Measurements from ENCODE around the gene TULP4. TPM values are rescaled to one million over a fixed set of nuclear protein-coding genes. Genes with fewer than 3 reads are reported as not detected.

The TULP4 gene
- total RNA-seq, 4 donors from 2014 or later, result 59.8 to 99.2 (median 88.6) TPM

GRCh38 chr6:158311193-158311592 is 1.1 kb upstream of the TULP4 start:
- no peaks in the 10 kb centered on the region for H3K4me1 ChIP-seq
- no peaks in the 10 kb centered on the region for H3K27me3 ChIP-seq
- DNase-seq (peak in 1 of 2 donors; percentile 12), ATAC-seq (no peak)
- no peak overlapping the region for H3K4me3 ChIP-seq
- in situ Hi-C loops (cut with MboI; ENCODE audit: low sequenced_read_pairs in 4 of 4) (no loop called here), intact Hi-C loops (cut with DNase I; ENCODE audit: low total_unique reads) (no loop called here)
- no peak overlapping the region for H3K27ac ChIP-seq
- H3K9me3 ChIP-seq, result no peaks in the 10 kb centered on the region
- H3K36me3 ChIP-seq, result peaks cover 0 to 11% of the 10 kb centered on the region in 2 donors
- TF ChIP-seq CTCF (IDR thresholded peaks at IDR 0.05 in 4 of 5, conservative IDR thresholded peaks at IDR 0.05 in 1 of 5) (no peak), POLR2A (IDR thresholded peaks at IDR 0.05) (no peak)

DNA sequence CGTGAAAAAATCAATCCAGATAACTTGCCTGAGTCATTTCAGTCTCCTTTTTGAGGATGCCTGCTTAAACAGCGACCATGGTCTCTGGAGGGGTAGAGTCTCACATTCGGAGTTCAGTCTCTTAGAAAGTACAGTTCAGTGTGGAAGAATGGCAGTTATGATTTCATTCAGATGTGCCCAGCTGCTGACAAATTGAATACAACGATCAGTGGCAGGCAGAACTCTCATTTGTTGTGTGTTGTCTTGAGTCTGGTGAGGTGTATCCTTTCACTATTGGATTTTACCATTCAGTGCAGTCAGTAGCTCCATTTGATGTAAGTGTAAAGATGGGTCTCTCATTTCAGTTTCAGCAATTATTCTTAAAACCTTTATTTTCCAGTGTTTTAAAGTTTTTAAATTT is 639 bp upstream of the TULP4 start:
- no peak overlapping the region for H3K27ac ChIP-seq
- intact Hi-C loops (cut with DNase I; ENCODE audit: low total_unique reads) (no loop called here), in situ Hi-C loops (cut with MboI; ENCODE audit: low sequenced_read_pairs in 4 of 4) (no loop called here)
- no peaks in the 10 kb centered on the region for H3K27me3 ChIP-seq
- DNase-seq (no peak), ATAC-seq (no peak)
- no peak overlapping the region for H3K4me3 ChIP-seq
- TF ChIP-seq POLR2A (IDR thresholded peaks at IDR 0.05) (no peak), CTCF (IDR thresholded peaks at IDR 0.05 in 4 of 5, conservative IDR thresholded peaks at IDR 0.05 in 1 of 5) (no peak)
- peaks cover 0 to 13% of the 10 kb centered on the region in 2 donors for H3K36me3 ChIP-seq
- H3K9me3 ChIP-seq, result no peaks in the 10 kb centered on the region
- H3K4me1 ChIP-seq, result no peaks in the 10 kb centered on the region

DNA sequence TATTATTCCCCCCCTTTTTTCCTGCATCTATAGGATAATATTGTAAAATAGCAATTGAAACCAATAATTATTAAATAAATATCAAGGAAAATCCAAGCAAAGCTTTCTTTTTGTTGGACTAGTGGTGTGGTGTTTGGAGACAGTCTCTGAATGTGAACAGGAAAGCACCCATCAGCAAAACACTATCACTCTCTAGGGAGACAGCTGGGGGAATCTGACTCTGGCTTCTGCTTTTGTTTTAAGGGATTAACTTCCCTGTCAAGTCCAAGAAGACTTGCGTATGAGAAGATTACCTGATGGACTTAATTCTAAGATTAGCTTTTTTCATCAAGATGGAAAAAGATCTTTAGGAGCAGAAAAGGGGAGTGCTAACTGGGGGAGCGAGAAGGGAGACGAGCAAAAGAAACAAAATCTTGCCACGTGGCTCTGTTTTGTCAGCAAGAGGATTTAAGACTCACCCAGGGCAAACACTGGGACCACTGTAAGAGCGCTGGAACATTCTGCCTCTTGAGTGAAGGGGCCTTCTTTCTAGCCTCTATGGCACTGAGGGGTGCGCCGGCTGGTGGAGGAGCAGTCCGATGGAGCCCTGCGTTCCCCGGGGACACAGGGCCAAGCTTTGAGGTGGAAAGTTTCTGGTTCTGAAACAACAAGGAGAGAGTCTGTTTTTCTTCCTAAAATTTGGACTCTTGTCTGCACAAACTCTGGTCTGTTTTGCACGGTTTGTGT is 570 bp downstream of the TULP4 start:
- H3K27ac ChIP-seq, result no peak overlapping the region
- DNase-seq, result no peak
- H3K27me3 ChIP-seq, result no peaks in the 10 kb centered on the region
- no peak overlapping the region for H3K4me3 ChIP-seq
- TF ChIP-seq CTCF (IDR thresholded peaks at IDR 0.05 in 4 of 5, conservative IDR thresholded peaks at IDR 0.05 in 1 of 5) (no peak), POLR2A (IDR thresholded peaks at IDR 0.05) (no peak)
- H3K9me3 ChIP-seq, result no peaks in the 10 kb centered on the region
- ATAC-seq, result no peak
- in situ Hi-C loops (cut with MboI; ENCODE audit: low sequenced_read_pairs in 4 of 4) (no loop called here), intact Hi-C loops (cut with DNase I; ENCODE audit: low total_unique reads) (no loop called here)
- peaks cover 0 to 17% of the 10 kb centered on the region in 2 donors for H3K36me3 ChIP-seq
- no peaks in the 10 kb centered on the region for H3K4me1 ChIP-seq

GRCh38 chr6:158313989-158314388 is 1.7 kb downstream of the TULP4 start:
- H3K27me3 ChIP-seq, result no peaks in the 10 kb centered on the region
- intact Hi-C loops (cut with DNase I; ENCODE audit: low total_unique reads), result no loop called here
- H3K4me3 ChIP-seq, result no peak overlapping the region
- no peak for DNase-seq
- in situ Hi-C loops (cut with MboI; ENCODE audit: low sequenced_read_pairs in 4 of 4), result no loop called here
- H3K36me3 ChIP-seq, result peaks cover 0 to 17% of the 10 kb centered on the region in 2 donors
- no peaks in the 10 kb centered on the region for H3K9me3 ChIP-seq
- no peak overlapping the region for H3K27ac ChIP-seq
- TF ChIP-seq CTCF (IDR thresholded peaks at IDR 0.05 in 4 of 5, conservative IDR thresholded peaks at IDR 0.05 in 1 of 5) (no peak), POLR2A (IDR thresholded peaks at IDR 0.05) (no peak)
- no peaks in the 10 kb centered on the region for H3K4me1 ChIP-seq
- ATAC-seq, result no peak

GRCh38 chr6:158314737-158315136 is 2.5 kb downstream of the TULP4 start:
- no peak for ATAC-seq
- intact Hi-C loops (cut with DNase I; ENCODE audit: low total_unique reads) (no loop called here), in situ Hi-C loops (cut with MboI; ENCODE audit: low sequenced_read_pairs in 4 of 4) (no loop called here)
- no peak overlapping the region for H3K4me3 ChIP-seq
- H3K36me3 ChIP-seq, result peaks cover 0 to 17% of the 10 kb centered on the region in 2 donors
- no peak for TF ChIP-seq CTCF (IDR thresholded peaks at IDR 0.05 in 4 of 5, conservative IDR thresholded peaks at IDR 0.05 in 1 of 5)
- no peak for TF ChIP-seq POLR2A (IDR thresholded peaks at IDR 0.05)
- H3K27me3 ChIP-seq, result no peaks in the 10 kb centered on the region
- DNase-seq, result no peak
- no peaks in the 10 kb centered on the region for H3K4me1 ChIP-seq
- H3K9me3 ChIP-seq, result no peaks in the 10 kb centered on the region
- no peak overlapping the region for H3K27ac ChIP-seq

Measured in gastrocnemius medialis (tissue), 4 donors.